Neuronal stem cell (in vitro differentiated cells): ENCODE measurements around the gene CDR2.
A peak's percentile ranks its signal among the peaks of the same experiment; 100 is the strongest.
"Not testable (repeated sequence)": the region's sequence is repeated elsewhere in the genome, so short reads cannot be mapped to it uniquely, and the experiment has no call there.

Source experiments
- DNase-seq: peaks from one replicate; pipeline ENCODE4 v3.0.0-alpha.2; 2013; ENCODE audit warnings: low spot score
- H2AFZ ChIP-seq: one replicate; pipeline ENCODE4 v1.6.1; 2013; ENCODE audit warnings: mild to moderate bottlenecking, low read length, inconsistent platforms
- H2AK5ac ChIP-seq: 2 replicates; pipeline ENCODE4 v1.6.1; 2013; ENCODE audit warnings: low read depth, mild to moderate bottlenecking, inconsistent platforms, low read length, moderate library complexity, mixed read lengths
- H2BK120ac ChIP-seq: 2 replicates; pipeline ENCODE4 v1.6.1; 2013; ENCODE audit warnings: low read depth, mild to moderate bottlenecking, inconsistent platforms, low read length, moderate library complexity, mixed read lengths
- H2BK12ac ChIP-seq: one replicate; pipeline ENCODE4 v1.6.1; 2013; ENCODE audit warnings: low read length, inconsistent platforms
- H2BK15ac ChIP-seq: 2 replicates; pipeline ENCODE4 v1.6.1; 2013; ENCODE audit warnings: mild to moderate bottlenecking, low read length, inconsistent platforms, mixed read lengths
- H2BK5ac ChIP-seq: one replicate; pipeline ENCODE4 v1.6.1; 2013; ENCODE audit warnings: inconsistent platforms, mild to moderate bottlenecking, low read length, moderate library complexity
- H3K14ac ChIP-seq: one replicate; pipeline ENCODE4 v1.6.1; 2013; ENCODE audit warnings: low read length, inconsistent platforms
- H3K18ac ChIP-seq: 2 replicates; pipeline ENCODE4 v1.6.1; 2013; ENCODE audit warnings: low read length, inconsistent platforms
- H3K23ac ChIP-seq: 2 replicates; pipeline ENCODE4 v1.6.1; 2013; ENCODE audit warnings: low read depth, mild to moderate bottlenecking, mixed read lengths, low read length, inconsistent platforms; ENCODE audit not compliant: poor library complexity
- H3K27ac ChIP-seq: replicated peaks from 3 replicates; pipeline ENCODE4 v1.5.1; 2013; ENCODE audit warnings: low read length, inconsistent platforms
- H3K27me3 ChIP-seq, 3 experiments: 2 replicates each; pipeline ENCODE4 v1.6.1; 2013; ENCODE audit warnings: low read length in 3 of 3, mild to moderate bottlenecking in 2 of 3, inconsistent platforms in 1 of 3, low read depth in 1 of 3, mixed read lengths in 1 of 3, moderate library complexity in 1 of 3; ENCODE audit not compliant: control insufficient read depth in 3 of 3, insufficient read depth in 3 of 3
- H3K36me3 ChIP-seq, 2 donors: replicated peaks in 1 of 2; 2 replicates each; pipeline ENCODE4 v1.6.1; 2013; ENCODE audit warnings: low read length in 2 of 2; ENCODE audit not compliant: control insufficient read depth in 2 of 2, insufficient read depth in 2 of 2
- H3K4ac ChIP-seq: 2 replicates; pipeline ENCODE4 v1.6.1; 2013; ENCODE audit warnings: inconsistent platforms, mild to moderate bottlenecking, low read length, moderate library complexity
- H3K4me1 ChIP-seq, 2 donors: 1 replicate in 1 of 2; 2 replicates in 1 of 2; pipeline ENCODE4 v1.6.1; 2013; ENCODE audit warnings: low read length in 2 of 2, low read depth in 1 of 2; ENCODE audit not compliant: control insufficient read depth in 2 of 2, insufficient read depth in 1 of 2
- H3K4me2 ChIP-seq: one replicate; pipeline ENCODE4 v1.6.1; 2013; ENCODE audit warnings: mild to moderate bottlenecking, low read length, inconsistent platforms; ENCODE audit not compliant: insufficient read depth, poor library complexity, severe bottlenecking
- H3K4me3 ChIP-seq, 2 donors: 2 replicates each; pipeline ENCODE4 v1.5.1; 2013; ENCODE audit warnings: low read length in 2 of 2, mild to moderate bottlenecking in 2 of 2, inconsistent platforms in 1 of 2, moderate library complexity in 1 of 2
- H3K79me1 ChIP-seq: one replicate; pipeline ENCODE4 v1.6.1; 2013; ENCODE audit warnings: low read depth, mild to moderate bottlenecking, inconsistent platforms, low read length, moderate library complexity
- H3K9ac ChIP-seq: one replicate; pipeline ENCODE4 v1.6.1; 2013; ENCODE audit warnings: mild to moderate bottlenecking, low read depth, low read length, inconsistent platforms; ENCODE audit not compliant: poor library complexity
- H3K9me3 ChIP-seq, 2 donors: replicated peaks in 1 of 2; 2 replicates each; pipeline versions ENCODE3 to v1.6.1; 2013; ENCODE audit warnings: low read length in 2 of 2, mild to moderate bottlenecking in 2 of 2, inconsistent platforms in 1 of 2, low read depth in 1 of 2, mixed read lengths in 1 of 2, moderate library complexity in 1 of 2; ENCODE audit not compliant: control insufficient read depth in 2 of 2, insufficient read depth in 1 of 2
- H4K8ac ChIP-seq: one replicate; pipeline ENCODE4 v1.6.1; 2013; ENCODE audit warnings: low read depth, mild to moderate bottlenecking, inconsistent platforms, low read length, moderate library complexity
- H4K91ac ChIP-seq: one replicate; pipeline ENCODE4 v1.6.1; 2013; ENCODE audit warnings: low read length, low read depth, mild to moderate bottlenecking, inconsistent platforms; ENCODE audit not compliant: poor library complexity
- WGBS, 2 donors: extraction: QIAGEN DNeasy Blood & Tissue Kit; methylation state at CpG; one replicate each; pipeline ENCODE4 v1.1.7; 2013; ENCODE audit warnings: missing lambda C conversion rate in 2 of 2, mixed read lengths in 1 of 2; ENCODE audit not compliant: insufficient read length in 2 of 2, insufficient replicate concordance in 1 of 2; ENCODE audit errors: extremely low coverage in 2 of 2; 5-methylcytosine and 5-hydroxymethylcytosine counted together

CDR2 gene

GRCh38 chr16:22351017-22351416 is 23.4 kb downstream of the CDR2 start:
- not testable (repeated sequence) for H3K14ac ChIP-seq, H3K79me1 ChIP-seq, H2BK12ac ChIP-seq, H3K23ac ChIP-seq, H4K91ac ChIP-seq, H3K18ac ChIP-seq, H2BK5ac ChIP-seq, H3K9me3 ChIP-seq, H2AFZ ChIP-seq, H3K4ac ChIP-seq, H3K4me3 ChIP-seq, H3K4me2 ChIP-seq, H3K27me3 ChIP-seq, H2BK120ac ChIP-seq, H3K4me1 ChIP-seq, H2AK5ac ChIP-seq, H3K9ac ChIP-seq, H2BK15ac ChIP-seq, H3K27ac ChIP-seq, H4K8ac ChIP-seq, DNase-seq
- no CpG with 5 or more reads among the region's 6 CpGs for WGBS, 2 donors
- peaks cover 20 to 45% of the 10 kb centered on the region in 2 donors for H3K36me3 ChIP-seq

- no peak overlapping the region for H2AK5ac ChIP-seq
- H3K9ac ChIP-seq, result no peak overlapping the region
- no peaks in the 10 kb centered on the region for H3K27me3 ChIP-seq
- no peak overlapping the region for H3K4me3 ChIP-seq
- no peak overlapping the region for H2BK120ac ChIP-seq
- peaks cover 1% of the 10 kb centered on the region for H3K79me1 ChIP-seq
- H2AFZ ChIP-seq, result no peak overlapping the region
- H3K23ac ChIP-seq, result no peak overlapping the region
- H4K91ac ChIP-seq, result no peak overlapping the region
- H3K9me3 ChIP-seq, result no peaks in the 10 kb centered on the region
- H3K14ac ChIP-seq, result no peak overlapping the region
- peaks cover 22 to 58% of the 10 kb centered on the region in 2 donors for H3K36me3 ChIP-seq
- no peak overlapping the region for H3K27ac ChIP-seq
- WGBS, 2 donors, result no CpG with 5 or more reads among the region's 2 CpGs
- no peak for DNase-seq
- H2BK15ac ChIP-seq, result no peak overlapping the region
- no peak overlapping the region for H2BK5ac ChIP-seq
- H3K4me2 ChIP-seq, result no peak overlapping the region
- no peak overlapping the region for H2BK12ac ChIP-seq
- no peak overlapping the region for H3K4ac ChIP-seq
- H4K8ac ChIP-seq, result no peak overlapping the region
- H3K18ac ChIP-seq, result no peak overlapping the region
- peaks cover 2 to 3% of the 10 kb centered on the region in 2 donors for H3K4me1 ChIP-seq
Observed at GRCh38 chr16:22348291-22348690, 26.1 kb downstream of the CDR2 start.

GRCh38 chr16:22347100-22347820 is 27.2 kb downstream of the CDR2 start:
- WGBS, 2 donors, result no CpG with 5 or more reads among the region's 20 CpGs
- Histone ChIP-seq H3K36me3 (peaks cover 22 to 58% of the 10 kb centered on the region in 2 donors), H3K9ac (no peak overlapping the region)

GRCh38 chr16:22346483-22346882 is 27.9 kb downstream of the CDR2 start:
- Histone ChIP-seq H2BK15ac (no peak overlapping the region), H3K27me3 (no peaks in the 10 kb centered on the region), H3K9me3 (no peaks in the 10 kb centered on the region), H3K27ac (no peak overlapping the region), H4K91ac (no peak overlapping the region), H3K14ac (no peak overlapping the region), H3K4ac (no peak overlapping the region), H3K79me1 (no peaks in the 10 kb centered on the region), H4K8ac (no peak overlapping the region), H3K4me2 (no peak overlapping the region), H2AFZ (no peak overlapping the region), H2AK5ac (no peak overlapping the region), H2BK120ac (no peak overlapping the region), H3K23ac (no peak overlapping the region), H3K4me1 (no peaks in the 10 kb centered on the region), H3K36me3 (peaks cover 22 to 56% of the 10 kb centered on the region in 2 donors), H3K18ac (no peak overlapping the region), H3K9ac (no peak overlapping the region), H2BK12ac (no peak overlapping the region), H3K4me3 (no peak overlapping the region), H2BK5ac (no peak overlapping the region)
- DNase-seq, result no peak
- WGBS, 2 donors, result no CpG with 5 or more reads among the region's 9 CpGs

More at GRCh38 chr16:22347100-22347820, 27.2 kb downstream of the CDR2 start:
- Histone ChIP-seq H3K14ac (no peak overlapping the region), H3K27me3 (no peaks in the 10 kb centered on the region), H2BK12ac (no peak overlapping the region), H3K4me1 (no peaks in the 10 kb centered on the region), H3K27ac (no peak overlapping the region), H3K23ac (peak overlapping the region; percentile 75), H3K4ac (no peak overlapping the region), H2BK120ac (no peak overlapping the region), H2BK15ac (no peak overlapping the region), H4K8ac (peak overlapping the region; percentile 3), H3K9me3 (no peaks in the 10 kb centered on the region), H3K79me1 (peaks cover 1% of the 10 kb centered on the region), H2AFZ (no peak overlapping the region), H2BK5ac (peak overlapping the region; percentile 32), H3K4me3 (no peak overlapping the region), H3K4me2 (no peak overlapping the region), H3K18ac (no peak overlapping the region), H2AK5ac (no peak overlapping the region), H4K91ac (no peak overlapping the region)
- DNase-seq, result no peak
